GM12878 (cell line): ENCODE measurements around the gene TEN1.

Experiments
- CEBPB ChIP-seq, 2 experiments: fragments of 150-350 bp in 1 of 2; IDR thresholded peaks; 2 replicates each; pipeline ENCODE4 v1.6.1; 2012 to 2014; ENCODE audit warnings: low read depth in 2 of 2, low read length in 2 of 2, borderline replicate concordance in 1 of 2, inconsistent platforms in 1 of 2
- CTCF ChIP-seq, 3 experiments: IDR thresholded peaks in 2 of 3; conservative IDR thresholded peaks in 1 of 3; 2 replicates each; pipeline ENCODE4 v1.5.1; 2011; ENCODE audit warnings: low read depth in 3 of 3, low read length in 3 of 3, mild to moderate bottlenecking in 3 of 3, control low read depth in 2 of 3, moderate library complexity in 2 of 3, inconsistent platforms in 1 of 3, mixed read lengths in 1 of 3; ENCODE audit not compliant: control insufficient read depth in 2 of 3, insufficient read depth in 1 of 3; ENCODE audit errors: extremely low read depth in 1 of 3
- RCOR1 ChIP-seq: conservative IDR thresholded peaks from 2 replicates; pipeline ENCODE4 v1.6.1; 2012; ENCODE audit warnings: low read depth, low read length, improper control_type of control experiment
- RELA ChIP-seq: fragments of 450-650 bp; IDR thresholded peaks from 2 replicates; pipeline ENCODE4 v1.8.0; 2014; ENCODE audit warnings: borderline replicate concordance; ENCODE audit not compliant: partially characterized antibody
- SMC3 ChIP-seq: IDR thresholded peaks from 2 replicates; pipeline ENCODE4 v1.6.1; 2011; ENCODE audit warnings: low read length, improper control_type of control experiment, borderline replicate concordance
- SRF ChIP-seq, 2 experiments: IDR thresholded peaks; 2 replicates each; pipeline ENCODE4 v1.6.1; 2011; ENCODE audit warnings: low read depth in 2 of 2, low read length in 2 of 2, mild to moderate bottlenecking in 1 of 2, moderate library complexity in 1 of 2
- TF ChIP-seq, protein P1 (sequence below): IDR thresholded peaks from 2 replicates; pipeline ENCODE4 v1.6.1; 2012; ENCODE audit warnings: mild to moderate bottlenecking, low read depth, low read length
- TF ChIP-seq, protein P2 (sequence below): fragments of 450-650 bp; IDR thresholded peaks from 2 replicates; pipeline ENCODE4 v1.6.1; 2016; ENCODE audit warnings: mild to moderate bottlenecking, moderate library complexity, borderline replicate concordance

- TF ChIP-seq, protein P1, sequence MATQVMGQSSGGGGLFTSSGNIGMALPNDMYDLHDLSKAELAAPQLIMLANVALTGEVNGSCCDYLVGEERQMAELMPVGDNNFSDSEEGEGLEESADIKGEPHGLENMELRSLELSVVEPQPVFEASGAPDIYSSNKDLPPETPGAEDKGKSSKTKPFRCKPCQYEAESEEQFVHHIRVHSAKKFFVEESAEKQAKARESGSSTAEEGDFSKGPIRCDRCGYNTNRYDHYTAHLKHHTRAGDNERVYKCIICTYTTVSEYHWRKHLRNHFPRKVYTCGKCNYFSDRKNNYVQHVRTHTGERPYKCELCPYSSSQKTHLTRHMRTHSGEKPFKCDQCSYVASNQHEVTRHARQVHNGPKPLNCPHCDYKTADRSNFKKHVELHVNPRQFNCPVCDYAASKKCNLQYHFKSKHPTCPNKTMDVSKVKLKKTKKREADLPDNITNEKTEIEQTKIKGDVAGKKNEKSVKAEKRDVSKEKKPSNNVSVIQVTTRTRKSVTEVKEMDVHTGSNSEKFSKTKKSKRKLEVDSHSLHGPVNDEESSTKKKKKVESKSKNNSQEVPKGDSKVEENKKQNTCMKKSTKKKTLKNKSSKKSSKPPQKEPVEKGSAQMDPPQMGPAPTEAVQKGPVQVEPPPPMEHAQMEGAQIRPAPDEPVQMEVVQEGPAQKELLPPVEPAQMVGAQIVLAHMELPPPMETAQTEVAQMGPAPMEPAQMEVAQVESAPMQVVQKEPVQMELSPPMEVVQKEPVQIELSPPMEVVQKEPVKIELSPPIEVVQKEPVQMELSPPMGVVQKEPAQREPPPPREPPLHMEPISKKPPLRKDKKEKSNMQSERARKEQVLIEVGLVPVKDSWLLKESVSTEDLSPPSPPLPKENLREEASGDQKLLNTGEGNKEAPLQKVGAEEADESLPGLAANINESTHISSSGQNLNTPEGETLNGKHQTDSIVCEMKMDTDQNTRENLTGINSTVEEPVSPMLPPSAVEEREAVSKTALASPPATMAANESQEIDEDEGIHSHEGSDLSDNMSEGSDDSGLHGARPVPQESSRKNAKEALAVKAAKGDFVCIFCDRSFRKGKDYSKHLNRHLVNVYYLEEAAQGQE, result no peak
- TF ChIP-seq RCOR1 (no peak), SRF (IDR thresholded peaks at IDR 0.05; ENCODE audit: low read depth in 2 of 2, low read length in 2 of 2) (no peak), SMC3 (no peak), CTCF (IDR thresholded peaks at IDR 0.05 in 2 of 3, conservative IDR thresholded peaks at IDR 0.05 in 1 of 3; ENCODE audit: control insufficient read depth in 2 of 3, extremely low read depth in 1 of 3, insufficient read depth in 1 of 3, low read depth in 3 of 3, low read length in 3 of 3) (no peak), CEBPB (IDR thresholded peaks at IDR 0.05; ENCODE audit: borderline replicate concordance in 1 of 2, low read depth in 2 of 2, low read length in 2 of 2) (no peak), RELA (no peak)
- TF ChIP-seq, protein P2, sequence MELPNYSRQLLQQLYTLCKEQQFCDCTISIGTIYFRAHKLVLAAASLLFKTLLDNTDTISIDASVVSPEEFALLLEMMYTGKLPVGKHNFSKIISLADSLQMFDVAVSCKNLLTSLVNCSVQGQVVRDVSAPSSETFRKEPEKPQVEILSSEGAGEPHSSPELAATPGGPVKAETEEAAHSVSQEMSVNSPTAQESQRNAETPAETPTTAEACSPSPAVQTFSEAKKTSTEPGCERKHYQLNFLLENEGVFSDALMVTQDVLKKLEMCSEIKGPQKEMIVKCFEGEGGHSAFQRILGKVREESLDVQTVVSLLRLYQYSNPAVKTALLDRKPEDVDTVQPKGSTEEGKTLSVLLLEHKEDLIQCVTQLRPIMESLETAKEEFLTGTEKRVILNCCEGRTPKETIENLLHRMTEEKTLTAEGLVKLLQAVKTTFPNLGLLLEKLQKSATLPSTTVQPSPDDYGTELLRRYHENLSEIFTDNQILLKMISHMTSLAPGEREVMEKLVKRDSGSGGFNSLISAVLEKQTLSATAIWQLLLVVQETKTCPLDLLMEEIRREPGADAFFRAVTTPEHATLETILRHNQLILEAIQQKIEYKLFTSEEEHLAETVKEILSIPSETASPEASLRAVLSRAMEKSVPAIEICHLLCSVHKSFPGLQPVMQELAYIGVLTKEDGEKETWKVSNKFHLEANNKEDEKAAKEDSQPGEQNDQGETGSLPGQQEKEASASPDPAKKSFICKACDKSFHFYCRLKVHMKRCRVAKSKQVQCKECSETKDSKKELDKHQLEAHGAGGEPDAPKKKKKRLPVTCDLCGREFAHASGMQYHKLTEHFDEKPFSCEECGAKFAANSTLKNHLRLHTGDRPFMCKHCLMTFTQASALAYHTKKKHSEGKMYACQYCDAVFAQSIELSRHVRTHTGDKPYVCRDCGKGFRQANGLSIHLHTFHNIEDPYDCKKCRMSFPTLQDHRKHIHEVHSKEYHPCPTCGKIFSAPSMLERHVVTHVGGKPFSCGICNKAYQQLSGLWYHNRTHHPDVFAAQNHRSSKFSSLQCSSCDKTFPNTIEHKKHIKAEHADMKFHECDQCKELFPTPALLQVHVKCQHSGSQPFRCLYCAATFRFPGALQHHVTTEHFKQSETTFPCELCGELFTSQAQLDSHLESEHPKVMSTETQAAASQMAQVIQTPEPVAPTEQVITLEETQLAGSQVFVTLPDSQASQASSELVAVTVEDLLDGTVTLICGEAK, result no peak
Observed at GRCh38 chr17:76019833-76020467, 40.9 kb downstream of the TEN1 start.
